IMR-90 (cell line): ENCODE results near the gene UBE2K.

Source experiments
- CEBPB ChIP-seq: IDR thresholded peaks from 2 replicates; pipeline ENCODE4 v1.6.1; 2012; ENCODE audit warnings: low read depth, low read length, improper control_type of control experiment
- ELK1 ChIP-seq: fragments of 150-350 bp; IDR thresholded peaks from 2 replicates; pipeline ENCODE4 v1.6.1; 2016; ENCODE audit warnings: low read depth, mild to moderate bottlenecking, low read length, moderate library complexity, borderline replicate concordance
- FOS ChIP-seq: fragments of 150-350 bp; IDR thresholded peaks from 2 replicates; pipeline ENCODE4 v1.6.1; 2016; ENCODE audit warnings: low read depth, low read length
- NFE2L2 ChIP-seq: fragments of 150-350 bp; IDR thresholded peaks from 2 replicates; pipeline ENCODE4 v1.6.1; 2016; ENCODE audit warnings: low read depth, mild to moderate bottlenecking, low read length
- POLR2A ChIP-seq: IDR thresholded peaks from 2 replicates; pipeline ENCODE4 v1.6.1; 2012; ENCODE audit warnings: mild to moderate bottlenecking, low read depth, low read length
- RAD21 ChIP-seq: IDR thresholded peaks from 2 replicates; pipeline ENCODE4 v1.6.1; 2012; ENCODE audit warnings: low read length, improper control_type of control experiment
- RFX5 ChIP-seq: IDR thresholded peaks from 2 replicates; pipeline ENCODE4 v1.8.0; 2012; ENCODE audit warnings: low read depth, mild to moderate bottlenecking, low read length, moderate library complexity
- TF ChIP-seq, protein P1 (sequence below): conservative IDR thresholded peaks from 2 replicates; pipeline ENCODE4 v1.5.1; 2012; ENCODE audit warnings: mild to moderate bottlenecking, low read depth, low read length, improper control_type of control experiment
- TF ChIP-seq, protein P2 (sequence below): fragments of 150-350 bp; IDR thresholded peaks from 2 replicates; pipeline ENCODE4 v1.6.1; 2017; ENCODE audit warnings: mild to moderate bottlenecking, antibody characterized with exemption, low read length, low read depth

GRCh38 chr4:39689970-39690369, 8.0 kb upstream of the UBE2K start:
- no peak for TF ChIP-seq POLR2A
- TF ChIP-seq, protein P1, sequence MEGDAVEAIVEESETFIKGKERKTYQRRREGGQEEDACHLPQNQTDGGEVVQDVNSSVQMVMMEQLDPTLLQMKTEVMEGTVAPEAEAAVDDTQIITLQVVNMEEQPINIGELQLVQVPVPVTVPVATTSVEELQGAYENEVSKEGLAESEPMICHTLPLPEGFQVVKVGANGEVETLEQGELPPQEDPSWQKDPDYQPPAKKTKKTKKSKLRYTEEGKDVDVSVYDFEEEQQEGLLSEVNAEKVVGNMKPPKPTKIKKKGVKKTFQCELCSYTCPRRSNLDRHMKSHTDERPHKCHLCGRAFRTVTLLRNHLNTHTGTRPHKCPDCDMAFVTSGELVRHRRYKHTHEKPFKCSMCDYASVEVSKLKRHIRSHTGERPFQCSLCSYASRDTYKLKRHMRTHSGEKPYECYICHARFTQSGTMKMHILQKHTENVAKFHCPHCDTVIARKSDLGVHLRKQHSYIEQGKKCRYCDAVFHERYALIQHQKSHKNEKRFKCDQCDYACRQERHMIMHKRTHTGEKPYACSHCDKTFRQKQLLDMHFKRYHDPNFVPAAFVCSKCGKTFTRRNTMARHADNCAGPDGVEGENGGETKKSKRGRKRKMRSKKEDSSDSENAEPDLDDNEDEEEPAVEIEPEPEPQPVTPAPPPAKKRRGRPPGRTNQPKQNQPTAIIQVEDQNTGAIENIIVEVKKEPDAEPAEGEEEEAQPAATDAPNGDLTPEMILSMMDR: no peak
- TF ChIP-seq ELK1: no peak
- TF ChIP-seq, protein P2, sequence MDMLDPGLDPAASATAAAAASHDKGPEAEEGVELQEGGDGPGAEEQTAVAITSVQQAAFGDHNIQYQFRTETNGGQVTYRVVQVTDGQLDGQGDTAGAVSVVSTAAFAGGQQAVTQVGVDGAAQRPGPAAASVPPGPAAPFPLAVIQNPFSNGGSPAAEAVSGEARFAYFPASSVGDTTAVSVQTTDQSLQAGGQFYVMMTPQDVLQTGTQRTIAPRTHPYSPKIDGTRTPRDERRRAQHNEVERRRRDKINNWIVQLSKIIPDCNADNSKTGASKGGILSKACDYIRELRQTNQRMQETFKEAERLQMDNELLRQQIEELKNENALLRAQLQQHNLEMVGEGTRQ: no peak
- TF ChIP-seq FOS: no peak
- no peak for TF ChIP-seq RAD21
- TF ChIP-seq CEBPB: no peak
- TF ChIP-seq NFE2L2: no peak
- TF ChIP-seq RFX5: no peak
